Spleen (tissue), 13 donors: ENCODE results near the gene OR4K1. TPM values are rescaled to one million over a fixed set of nuclear protein-coding genes. Genes with fewer than 3 reads are reported as not detected.

Source experiments
- DNase-seq: peaks from one replicate; pipeline ENCODE4 v3.0.0-alpha.2; 2020
- H3K27ac ChIP-seq, 8 donors: fragments of 200-600 bp; sonication (generic) in 7 of 8; 1 replicate in 4 of 8; 2 replicates in 4 of 8; pipeline versions ENCODE4 v1.5.0 to v1.8.0; 2016 to 2021; ENCODE audit warnings: inconsistent platforms in 4 of 8, mild to moderate bottlenecking in 4 of 8, moderate library complexity in 1 of 8
- H3K27me3 ChIP-seq, 7 donors: fragments of 200-600 bp; sonication (generic) in 6 of 7; replicated peaks in 1 of 7; 1 replicate in 4 of 7; 2 replicates in 3 of 7; pipeline versions ENCODE4 v1.5.0 to v1.8.0; 2016 to 2021; ENCODE audit warnings: inconsistent platforms in 3 of 7, mild to moderate bottlenecking in 1 of 7
- H3K36me3 ChIP-seq, 6 donors: fragments of 200-600 bp; sonication (generic) in 5 of 6; 1 replicate in 4 of 6; 2 replicates in 2 of 6; pipeline versions ENCODE4 v1.5.0 to v1.8.0; 2016 to 2021; ENCODE audit warnings: inconsistent platforms in 2 of 6
- H3K4me1 ChIP-seq, 6 donors: fragments of 200-600 bp; sonication (generic) in 5 of 6; 1 replicate in 3 of 6; 2 replicates in 3 of 6; pipeline versions ENCODE4 v1.5.0 to v1.8.0; 2016 to 2021; ENCODE audit warnings: inconsistent platforms in 3 of 6
- H3K4me3 ChIP-seq, 8 donors: fragments of 200-600 bp; sonication (generic) in 7 of 8; 1 replicate in 4 of 8; 2 replicates in 4 of 8; pipeline versions ENCODE4 v1.5.0 to v1.8.0; 2016 to 2021; ENCODE audit warnings: inconsistent platforms in 4 of 8, mild to moderate bottlenecking in 4 of 8, moderate library complexity in 2 of 8
- H3K9me3 ChIP-seq, 8 donors: fragments of 200-600 bp; sonication (generic) in 7 of 8; 1 replicate in 4 of 8; 2 replicates in 4 of 8; pipeline versions ENCODE4 v1.5.0 to v1.8.0; 2016 to 2021; ENCODE audit warnings: inconsistent platforms in 4 of 8
- CTCF ChIP-seq, 11 experiments: fragments of 200-600 bp in 7 of 11; fragments of 450-650 bp in 4 of 11; sonication (generic) in 4 of 11; IDR thresholded peaks in 8 of 11; conservative IDR thresholded peaks in 3 of 11; 1 replicate in 7 of 11; 2 replicates in 4 of 11; pipeline versions ENCODE4 v1.4.0 to v1.8.0; 2016 to 2021; ENCODE audit warnings: antibody characterized with exemption in 11 of 11, inconsistent platforms in 4 of 11, mild to moderate bottlenecking in 1 of 11
- POLR2A ChIP-seq, 3 donors: fragments of 450-650 bp; IDR thresholded peaks; one replicate each; pipeline ENCODE4 v1.5.1; 2017; ENCODE audit warnings: antibody characterized with exemption in 3 of 3, mild to moderate bottlenecking in 1 of 3
- POLR2AphosphoS5 ChIP-seq, 3 donors: sonication (generic); formaldehyde crosslinking; IDR thresholded peaks; one replicate each; pipeline ENCODE4 v1.5.1; 2017; ENCODE audit warnings: antibody characterized with exemption in 3 of 3
- WGBS, 5 donors: extraction: QIAGEN DNeasy Blood & Tissue Kit in 3 of 5; methylation state at CpG; one replicate each; pipeline versions ENCODE4 v1.1.5 to v1.1.7; 2013 to 2018; 5-methylcytosine and 5-hydroxymethylcytosine counted together
- intact Hi-C: fragments of 100-400 bp; cut with DNase I; formaldehyde crosslinking; loops from one replicate; pipeline ENCODE4 v1.15.0; 2023; ENCODE audit warnings: low total_unique reads
- long read RNA-seq, 2 donors: transcript quantifications; one replicate each; lab custom pipeline, GENCODE V29; 2026
- polyA plus RNA-seq, 3 donors: library from polyadenylated mRNA; stranded (reverse); fragments of 200-250 nt; gene quantifications; one replicate each; pipeline ENCODE4 v1.2.1, GENCODE V29; 2013
- total RNA-seq, 7 donors: library from RNA; depleted of rRNA in 3 of 7; stranded (reverse); fragments of >200 nt in 3 of 7; fragmentation: NEBNext Ultra II Directional in 4 of 7; extraction: Animal tissue kit (Norgen Biotek cat#: 25700) in 4 of 7; gene quantifications; one replicate each; pipeline versions ENCODE4 v1.1.0 to v1.2.1, GENCODE V29; 2016 to 2021
- donor health status: healthy with polysubstance abuse.
- donor health status: DM: no; HTN: no; CAD: no; lungs with moderate emphysema.
- donor health status: DM: no; HTN: no; CAD: no.
- donor health status: Bipolar disorder and iron deficiency.
- donor health status: healthy.
- donor health status: DM: no; HTN: no; CAD: no.
- donor health status: DM: yes; HTN: yes; CAD: no.

OR4K1 gene, protein sequence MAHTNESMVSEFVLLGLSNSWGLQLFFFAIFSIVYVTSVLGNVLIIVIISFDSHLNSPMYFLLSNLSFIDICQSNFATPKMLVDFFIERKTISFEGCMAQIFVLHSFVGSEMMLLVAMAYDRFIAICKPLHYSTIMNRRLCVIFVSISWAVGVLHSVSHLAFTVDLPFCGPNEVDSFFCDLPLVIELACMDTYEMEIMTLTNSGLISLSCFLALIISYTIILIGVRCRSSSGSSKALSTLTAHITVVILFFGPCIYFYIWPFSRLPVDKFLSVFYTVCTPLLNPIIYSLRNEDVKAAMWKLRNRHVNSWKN
- total RNA-seq (not detected), polyA plus RNA-seq (not detected)
- long read RNA-seq, donor 1, result 0 reads
- long read RNA-seq, donor 2, result 0 reads

GRCh38 chr14:19930617-19931016 is at the start of gene OR4K1:
Gene OR4K1, plus strand, starts transcription at chr14:19930917. Its CDS starts 4,750 bp downstream, at chr14:19935667.
- no peak within 1 kb of the TSS for H3K27ac ChIP-seq
- TF ChIP-seq CTCF (IDR thresholded peaks at IDR 0.05 in 8 of 11, conservative IDR thresholded peaks at IDR 0.05 in 3 of 11) (no peak), POLR2AphosphoS5 (IDR thresholded peaks at IDR 0.05) (no peak), POLR2A (IDR thresholded peaks at IDR 0.05) (no peak)
- no peak within 1 kb of the TSS for H3K4me3 ChIP-seq
- H3K27me3 ChIP-seq, result no peaks in the 10 kb centered on the region
- DNase-seq, result no peak
- no peaks in the 10 kb centered on the region for H3K36me3 ChIP-seq
- intact Hi-C loops, result no loop called here
- H3K4me1 ChIP-seq, result no peaks in the 10 kb centered on the region
- 57 to 68% (median 62%) methylated on average over 3 of the region's 3 CpGs for WGBS, 5 donors
- peaks cover 0 to 8% (median 0%) of the 10 kb centered on the region in 8 donors for H3K9me3 ChIP-seq

DNA sequence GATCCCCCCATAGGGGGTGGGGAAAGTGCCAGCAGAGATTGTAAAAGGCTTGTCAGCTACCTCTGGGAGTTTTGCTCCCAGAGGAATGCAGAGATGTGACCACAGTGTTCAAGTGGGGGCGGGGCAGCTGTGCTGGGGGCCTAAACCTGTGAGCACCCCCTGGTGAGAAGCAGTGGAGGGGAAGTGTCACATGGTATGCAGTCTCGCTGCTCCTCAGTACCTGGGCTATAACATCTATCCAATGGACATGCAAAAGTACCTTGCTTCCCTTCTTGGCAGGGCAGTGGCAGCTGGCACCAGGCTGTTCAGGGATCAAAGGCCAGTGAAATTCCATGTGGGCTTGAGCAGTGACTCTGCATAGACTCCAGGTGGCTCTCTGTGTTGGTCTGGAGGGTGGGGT is 35.4 kb upstream of the OR4K1 start:
- no peaks in the 10 kb centered on the region for H3K4me1 ChIP-seq
- no peaks in the 10 kb centered on the region for H3K36me3 ChIP-seq
- no peaks in the 10 kb centered on the region for H3K27me3 ChIP-seq
- TF ChIP-seq POLR2A (IDR thresholded peaks at IDR 0.05) (no peak), CTCF (IDR thresholded peaks at IDR 0.05 in 8 of 11, conservative IDR thresholded peaks at IDR 0.05 in 3 of 11) (no peak), POLR2AphosphoS5 (IDR thresholded peaks at IDR 0.05) (no peak)
- DNase-seq, result peak; percentile 73
- 36 to 55% (median 49%) methylated on average over 2 of the region's 2 CpGs for WGBS, 5 donors
- H3K9me3 ChIP-seq, result peaks cover 17 to 93% (median 83%) of the 10 kb centered on the region in 8 donors
- no peak overlapping the region for H3K4me3 ChIP-seq
- no peak overlapping the region for H3K27ac ChIP-seq
- intact Hi-C loops, result no loop called here

DNA sequence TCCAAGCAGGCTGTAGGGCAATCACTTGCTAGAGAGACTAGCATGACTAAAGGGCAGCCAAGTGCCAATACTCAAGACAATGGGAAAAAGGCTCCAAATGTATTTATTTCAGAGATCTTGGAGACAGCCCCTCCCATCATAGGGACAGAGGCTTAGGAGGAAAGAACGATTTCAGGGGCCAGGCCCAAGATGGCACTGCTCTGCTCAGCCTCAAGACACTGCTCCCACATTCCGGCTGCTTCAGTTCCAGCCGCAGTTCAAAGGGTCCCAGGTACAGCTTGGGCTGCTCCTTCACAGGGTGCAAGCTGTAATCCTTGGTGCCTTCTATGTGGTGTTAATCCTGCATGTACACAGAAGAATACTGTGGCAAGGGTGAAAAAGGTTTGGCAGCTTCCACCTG is 29.7 kb upstream of the OR4K1 start:
- Histone ChIP-seq H3K36me3 (no peaks in the 10 kb centered on the region), H3K27me3 (no peaks in the 10 kb centered on the region), H3K27ac (no peak overlapping the region), H3K9me3 (peaks cover 7 to 55% (median 37%) of the 10 kb centered on the region in 8 donors), H3K4me3 (no peak overlapping the region), H3K4me1 (no peaks in the 10 kb centered on the region)
- intact Hi-C loops, result no loop called here
- WGBS, 5 donors, result 44 to 76% (median 70%) methylated on average over 3 of the region's 3 CpGs
- no peak for TF ChIP-seq POLR2AphosphoS5 (IDR thresholded peaks at IDR 0.05)
- no peak for TF ChIP-seq CTCF (IDR thresholded peaks at IDR 0.05 in 8 of 11, conservative IDR thresholded peaks at IDR 0.05 in 3 of 11)
- TF ChIP-seq POLR2A (IDR thresholded peaks at IDR 0.05), result no peak
- no peak for DNase-seq

DNA sequence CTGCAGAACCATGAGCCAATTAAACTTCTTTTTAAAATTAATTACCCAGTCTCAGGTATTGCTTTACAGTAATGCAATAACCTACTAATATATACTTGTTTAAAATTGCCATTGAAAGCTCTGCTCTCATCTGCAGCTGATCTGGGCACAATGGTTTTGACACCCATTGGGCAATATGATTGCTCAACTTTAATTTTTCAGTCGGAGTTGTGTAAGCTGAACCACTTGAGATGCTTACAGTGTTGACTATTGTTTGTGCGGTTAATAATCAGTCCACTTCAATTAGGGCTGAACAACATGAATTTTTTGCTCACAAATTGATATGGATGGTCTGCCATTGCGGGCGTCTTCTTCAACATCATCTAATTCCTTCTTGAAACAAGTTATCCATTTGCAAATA is 28.3 kb upstream of the OR4K1 start:
- 73 to 86% (median 81%) methylated on average over 4 of the region's 4 CpGs for WGBS, 5 donors
- intact Hi-C loops, result no loop called here
- H3K4me3 ChIP-seq, result no peak overlapping the region
- no peaks in the 10 kb centered on the region for H3K27me3 ChIP-seq
- TF ChIP-seq CTCF (IDR thresholded peaks at IDR 0.05 in 8 of 11, conservative IDR thresholded peaks at IDR 0.05 in 3 of 11) (no peak), POLR2A (IDR thresholded peaks at IDR 0.05) (no peak), POLR2AphosphoS5 (IDR thresholded peaks at IDR 0.05) (no peak)
- H3K4me1 ChIP-seq, result no peaks in the 10 kb centered on the region
- DNase-seq, result no peak
- H3K9me3 ChIP-seq, result peaks cover 0 to 41% (median 23%) of the 10 kb centered on the region in 8 donors
- H3K27ac ChIP-seq, result no peak overlapping the region
- no peaks in the 10 kb centered on the region for H3K36me3 ChIP-seq
